ENCODE results near the gene SLC5A10.
"Not testable (repeated sequence)": the region's sequence is repeated elsewhere in the genome, so short reads cannot be mapped to it uniquely, and the experiment has no call there.

The SLC5A10 gene

GRCh38 chr17:19064378-19064777 lies 112.4 kb downstream of the SLC5A10 start:
- DNase-seq (ENCODE audit: low read depth), result peak; percentile 4
- not testable (repeated sequence) for H3K4me3 ChIP-seq (ENCODE audit: low read length)

GRCh38 chr17:19070318-19071168 lies 118.6 kb downstream of the SLC5A10 start:
- not testable (repeated sequence) for DNase-seq (ENCODE audit: low read depth)

More at GRCh38 chr17:19070318-19071168, 118.6 kb downstream of the SLC5A10 start:
- H3K4me3 ChIP-seq (ENCODE audit: low read length), result not testable (repeated sequence)

All from epithelial cell of esophagus (primary cell).